HEK293 (cell line): Measurements from ENCODE around the gene TIAM1.

Experiments
- CTCF ChIA-PET: fragments of 350-600 bp; formaldehyde crosslinking; extraction: SDS; loops from one replicate; lab custom pipeline; 2021; ENCODE audit warnings: antibody characterized with exemption; lab: Yijun Ruan, JAX
- POLR2A ChIA-PET: fragments of 300-600 bp; formaldehyde crosslinking; extraction: SDS; loops from one replicate; lab custom pipeline; 2020; ENCODE audit warnings: antibody characterized with exemption, inconsistent platforms; lab: Yijun Ruan, JAX
- H3K27ac ChIP-seq: fragments of 200-500 bp; sonication (Bioruptor generic); 2 replicates; pipeline ENCODE4 v1.5.1; 2014; ENCODE audit warnings: low read depth, low read length, control low read depth, inconsistent platforms; ENCODE audit errors: extremely low read depth
- H3K36me3 ChIP-seq, 2 experiments: fragments of 200-500 bp in 1 of 2; sonication (Bioruptor generic) in 1 of 2; 1 replicate in 1 of 2; 2 replicates in 1 of 2; pipeline ENCODE4 v1.5.1; 2014 to 2017; ENCODE audit warnings: inconsistent platforms in 2 of 2, low read length in 2 of 2; ENCODE audit not compliant: control insufficient read depth in 2 of 2, insufficient read depth in 1 of 2
- H3K4me1 ChIP-seq: fragments of 200-500 bp; sonication (Bioruptor generic); 2 replicates; pipeline ENCODE4 v1.5.1; 2014; ENCODE audit warnings: mild to moderate bottlenecking, low read length, inconsistent platforms; ENCODE audit not compliant: control insufficient read depth, insufficient read depth
- H3K4me3 ChIP-seq: 2 replicates; pipeline ENCODE4 v1.5.1; 2011; ENCODE audit warnings: low read depth, mild to moderate bottlenecking, control low read depth, low read length, moderate library complexity
- H3K9me3 ChIP-seq: fragments of 200-500 bp; sonication (Bioruptor generic); 2 replicates; pipeline ENCODE4 v1.5.1; 2014; ENCODE audit warnings: low read depth, low read length, inconsistent platforms; ENCODE audit not compliant: control insufficient read depth, insufficient read depth
- KLF7 ChIP-seq: fragments of 450-650 bp; formaldehyde crosslinking; IDR thresholded peaks from 2 replicates; pipeline ENCODE4 v1.5.1; 2016; ENCODE audit warnings: missing biosample characterization, missing genetic modification characterization, borderline replicate concordance
- SCRT1 ChIP-seq: fragments of 450-650 bp; formaldehyde crosslinking; IDR thresholded peaks from 2 replicates; pipeline ENCODE4 v1.5.1; 2016; ENCODE audit warnings: missing biosample characterization, missing genetic modification characterization, borderline replicate concordance
- ZFP69B ChIP-seq: fragments of 450-650 bp; formaldehyde crosslinking; IDR thresholded peaks from 2 replicates; pipeline ENCODE4 v1.5.1; 2016; ENCODE audit warnings: missing biosample characterization, missing genetic modification characterization
- ZNF292 ChIP-seq: fragments of 450-650 bp; formaldehyde crosslinking; IDR thresholded peaks from 2 replicates; pipeline ENCODE4 v1.5.1; 2016; ENCODE audit warnings: low read depth, missing biosample characterization, missing genetic modification characterization, borderline replicate concordance
- ZNF416 ChIP-seq: fragments of 450-650 bp; formaldehyde crosslinking; IDR thresholded peaks from 2 replicates; pipeline ENCODE4 v1.5.1; 2016; ENCODE audit warnings: missing biosample characterization, missing genetic modification characterization
- ZNF514 ChIP-seq: fragments of 450-650 bp; formaldehyde crosslinking; IDR thresholded peaks from 2 replicates; pipeline ENCODE4 v1.5.1; 2016; ENCODE audit warnings: missing biosample characterization, missing genetic modification characterization
- ZNF521 ChIP-seq: fragments of 450-650 bp; formaldehyde crosslinking; IDR thresholded peaks from 2 replicates; pipeline ENCODE4 v1.5.1; 2017; ENCODE audit warnings: missing biosample characterization, mild to moderate bottlenecking, missing genetic modification characterization
- ZNF544 ChIP-seq: fragments of 450-650 bp; formaldehyde crosslinking; IDR thresholded peaks from 2 replicates; pipeline ENCODE4 v1.5.0; 2017; ENCODE audit warnings: missing biosample characterization, missing genetic modification characterization
- ZNF549 ChIP-seq: fragments of 450-650 bp; IDR thresholded peaks from 2 replicates; pipeline ENCODE4 v1.5.1; 2018; ENCODE audit warnings: missing biosample characterization, missing genetic modification characterization, mild to moderate bottlenecking, inconsistent platforms, moderate library complexity
- ZNF560 ChIP-seq: fragments of 450-650 bp; formaldehyde crosslinking; IDR thresholded peaks from 2 replicates; pipeline ENCODE4 v1.5.1; 2017; ENCODE audit warnings: missing biosample characterization, missing genetic modification characterization, borderline replicate concordance
- ZNF654 ChIP-seq: fragments of 450-650 bp; formaldehyde crosslinking; IDR thresholded peaks from 2 replicates; pipeline ENCODE4 v1.5.1; 2016; ENCODE audit warnings: low read depth, missing biosample characterization, missing genetic modification characterization
- ZNF785 ChIP-seq: fragments of 450-650 bp; formaldehyde crosslinking; IDR thresholded peaks from 2 replicates; pipeline ENCODE4 v1.5.1; 2016; ENCODE audit warnings: missing biosample characterization, missing genetic modification characterization
- ZSCAN23 ChIP-seq: fragments of 450-650 bp; formaldehyde crosslinking; IDR thresholded peaks from 2 replicates; pipeline ENCODE4 v1.5.1; 2016; ENCODE audit warnings: missing biosample characterization, missing genetic modification characterization
- TF ChIP-seq, protein P1 (sequence below): fragments of 450-650 bp; formaldehyde crosslinking; IDR thresholded peaks from 2 replicates; pipeline ENCODE4 v1.5.1; 2017; ENCODE audit warnings: missing biosample characterization, missing genetic modification characterization
- TF ChIP-seq, protein P2 (sequence below): fragments of 450-650 bp; IDR thresholded peaks from 2 replicates; pipeline ENCODE4 v1.5.1; 2018; ENCODE audit warnings: missing biosample characterization, mild to moderate bottlenecking, missing genetic modification characterization
- TF ChIP-seq, protein P3 (sequence below): fragments of 450-650 bp; formaldehyde crosslinking; IDR thresholded peaks from 2 replicates; pipeline ENCODE4 v1.5.1; 2016; ENCODE audit warnings: missing biosample characterization, missing genetic modification characterization
- TF ChIP-seq, protein P4 (sequence below): fragments of 450-650 bp; formaldehyde crosslinking; IDR thresholded peaks from 2 replicates; pipeline ENCODE4 v1.5.1; 2016; ENCODE audit warnings: missing biosample characterization, missing genetic modification characterization, low read depth
- TF ChIP-seq, protein P5 (sequence below): fragments of 450-650 bp; formaldehyde crosslinking; IDR thresholded peaks from 2 replicates; pipeline ENCODE4 v1.5.1; 2016; ENCODE audit warnings: missing biosample characterization, missing genetic modification characterization
- TF ChIP-seq, protein P6 (sequence below): fragments of 450-650 bp; formaldehyde crosslinking; IDR thresholded peaks from 2 replicates; pipeline ENCODE4 v1.5.1; 2016; ENCODE audit warnings: missing biosample characterization, missing genetic modification characterization
- TF ChIP-seq, protein P7 (sequence below): fragments of 450-650 bp; formaldehyde crosslinking; IDR thresholded peaks from 2 replicates; pipeline ENCODE4 v1.5.1; 2016; ENCODE audit warnings: missing biosample characterization, missing genetic modification characterization
- TF ChIP-seq, protein P8 (sequence below): fragments of 450-650 bp; formaldehyde crosslinking; IDR thresholded peaks from 2 replicates; pipeline ENCODE4 v1.5.1; 2016; ENCODE audit warnings: missing biosample characterization, missing genetic modification characterization

Gene TIAM1

DNA sequence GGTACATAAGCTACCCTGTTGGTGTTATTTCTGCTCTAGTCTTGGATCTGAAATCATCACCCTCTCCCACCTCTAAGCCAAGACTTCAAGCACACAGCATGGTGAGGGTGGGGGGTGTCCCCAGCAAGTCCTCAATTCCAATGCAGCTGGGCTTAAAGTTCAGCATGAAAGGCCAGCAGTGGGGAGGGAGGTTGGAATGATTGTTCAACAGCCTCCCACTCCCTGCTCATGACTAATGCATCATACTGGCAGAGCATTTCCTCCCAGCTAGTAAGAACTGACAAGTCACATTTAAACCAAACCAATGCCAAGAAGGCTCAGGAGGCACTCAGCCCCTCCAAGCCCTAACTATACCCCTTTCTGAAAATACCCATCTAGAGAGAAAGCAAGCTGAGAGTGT is 50.1 kb downstream of the TIAM1 start (continued):
- TF ChIP-seq, protein P1, sequence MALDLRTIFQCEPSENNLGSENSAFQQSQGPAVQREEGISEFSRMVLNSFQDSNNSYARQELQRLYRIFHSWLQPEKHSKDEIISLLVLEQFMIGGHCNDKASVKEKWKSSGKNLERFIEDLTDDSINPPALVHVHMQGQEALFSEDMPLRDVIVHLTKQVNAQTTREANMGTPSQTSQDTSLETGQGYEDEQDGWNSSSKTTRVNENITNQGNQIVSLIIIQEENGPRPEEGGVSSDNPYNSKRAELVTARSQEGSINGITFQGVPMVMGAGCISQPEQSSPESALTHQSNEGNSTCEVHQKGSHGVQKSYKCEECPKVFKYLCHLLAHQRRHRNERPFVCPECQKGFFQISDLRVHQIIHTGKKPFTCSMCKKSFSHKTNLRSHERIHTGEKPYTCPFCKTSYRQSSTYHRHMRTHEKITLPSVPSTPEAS (tag by site-specific recombination), result no peak
- TF ChIP-seq ZFP69B, result no peak
- TF ChIP-seq, all 188 proteins: peak for 4

DNA sequence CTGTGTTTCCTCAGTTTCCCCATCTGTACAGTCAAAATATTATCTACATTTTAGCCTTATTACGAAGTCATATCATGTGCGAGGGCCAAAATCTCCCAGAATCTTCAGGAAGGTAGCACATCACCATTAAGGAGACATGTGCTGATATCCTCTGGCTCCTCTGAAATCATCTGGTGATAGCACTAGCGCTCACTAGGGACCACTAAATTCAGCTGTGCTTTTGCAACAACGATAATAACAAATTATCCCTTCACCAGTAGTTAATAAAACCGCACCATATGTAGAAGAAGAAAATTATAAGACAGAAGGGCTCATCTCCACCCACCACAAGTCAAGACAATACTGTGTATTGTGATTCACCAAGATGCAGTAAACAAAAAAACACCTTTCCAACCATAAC is 53.3 kb downstream of the TIAM1 start:
- Histone ChIP-seq H3K4me1 (0 out of 2 replicates have a peak, but pooled peaks cover 8% of the 10 kb centered on the region), H3K27ac (no peak overlapping the region), H3K4me3 (no peak overlapping the region), H3K36me3 (no peaks in the 10 kb centered on the region), H3K9me3 (no peaks in the 10 kb centered on the region)
- TF ChIP-seq, protein P2, sequence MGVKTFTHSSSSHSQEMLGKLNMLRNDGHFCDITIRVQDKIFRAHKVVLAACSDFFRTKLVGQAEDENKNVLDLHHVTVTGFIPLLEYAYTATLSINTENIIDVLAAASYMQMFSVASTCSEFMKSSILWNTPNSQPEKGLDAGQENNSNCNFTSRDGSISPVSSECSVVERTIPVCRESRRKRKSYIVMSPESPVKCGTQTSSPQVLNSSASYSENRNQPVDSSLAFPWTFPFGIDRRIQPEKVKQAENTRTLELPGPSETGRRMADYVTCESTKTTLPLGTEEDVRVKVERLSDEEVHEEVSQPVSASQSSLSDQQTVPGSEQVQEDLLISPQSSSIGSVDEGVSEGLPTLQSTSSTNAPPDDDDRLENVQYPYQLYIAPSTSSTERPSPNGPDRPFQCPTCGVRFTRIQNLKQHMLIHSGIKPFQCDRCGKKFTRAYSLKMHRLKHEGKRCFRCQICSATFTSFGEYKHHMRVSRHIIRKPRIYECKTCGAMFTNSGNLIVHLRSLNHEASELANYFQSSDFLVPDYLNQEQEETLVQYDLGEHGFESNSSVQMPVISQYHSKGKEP (tag by site-specific recombination), result no peak
- no peak for TF ChIP-seq ZNF292 (tag by site-specific recombination)
- TF ChIP-seq, protein P3, sequence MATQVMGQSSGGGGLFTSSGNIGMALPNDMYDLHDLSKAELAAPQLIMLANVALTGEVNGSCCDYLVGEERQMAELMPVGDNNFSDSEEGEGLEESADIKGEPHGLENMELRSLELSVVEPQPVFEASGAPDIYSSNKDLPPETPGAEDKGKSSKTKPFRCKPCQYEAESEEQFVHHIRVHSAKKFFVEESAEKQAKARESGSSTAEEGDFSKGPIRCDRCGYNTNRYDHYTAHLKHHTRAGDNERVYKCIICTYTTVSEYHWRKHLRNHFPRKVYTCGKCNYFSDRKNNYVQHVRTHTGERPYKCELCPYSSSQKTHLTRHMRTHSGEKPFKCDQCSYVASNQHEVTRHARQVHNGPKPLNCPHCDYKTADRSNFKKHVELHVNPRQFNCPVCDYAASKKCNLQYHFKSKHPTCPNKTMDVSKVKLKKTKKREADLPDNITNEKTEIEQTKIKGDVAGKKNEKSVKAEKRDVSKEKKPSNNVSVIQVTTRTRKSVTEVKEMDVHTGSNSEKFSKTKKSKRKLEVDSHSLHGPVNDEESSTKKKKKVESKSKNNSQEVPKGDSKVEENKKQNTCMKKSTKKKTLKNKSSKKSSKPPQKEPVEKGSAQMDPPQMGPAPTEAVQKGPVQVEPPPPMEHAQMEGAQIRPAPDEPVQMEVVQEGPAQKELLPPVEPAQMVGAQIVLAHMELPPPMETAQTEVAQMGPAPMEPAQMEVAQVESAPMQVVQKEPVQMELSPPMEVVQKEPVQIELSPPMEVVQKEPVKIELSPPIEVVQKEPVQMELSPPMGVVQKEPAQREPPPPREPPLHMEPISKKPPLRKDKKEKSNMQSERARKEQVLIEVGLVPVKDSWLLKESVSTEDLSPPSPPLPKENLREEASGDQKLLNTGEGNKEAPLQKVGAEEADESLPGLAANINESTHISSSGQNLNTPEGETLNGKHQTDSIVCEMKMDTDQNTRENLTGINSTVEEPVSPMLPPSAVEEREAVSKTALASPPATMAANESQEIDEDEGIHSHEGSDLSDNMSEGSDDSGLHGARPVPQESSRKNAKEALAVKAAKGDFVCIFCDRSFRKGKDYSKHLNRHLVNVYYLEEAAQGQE (tag by site-specific recombination), result no peak
- no peak for TF ChIP-seq ZNF416
- TF ChIP-seq, protein P4, sequence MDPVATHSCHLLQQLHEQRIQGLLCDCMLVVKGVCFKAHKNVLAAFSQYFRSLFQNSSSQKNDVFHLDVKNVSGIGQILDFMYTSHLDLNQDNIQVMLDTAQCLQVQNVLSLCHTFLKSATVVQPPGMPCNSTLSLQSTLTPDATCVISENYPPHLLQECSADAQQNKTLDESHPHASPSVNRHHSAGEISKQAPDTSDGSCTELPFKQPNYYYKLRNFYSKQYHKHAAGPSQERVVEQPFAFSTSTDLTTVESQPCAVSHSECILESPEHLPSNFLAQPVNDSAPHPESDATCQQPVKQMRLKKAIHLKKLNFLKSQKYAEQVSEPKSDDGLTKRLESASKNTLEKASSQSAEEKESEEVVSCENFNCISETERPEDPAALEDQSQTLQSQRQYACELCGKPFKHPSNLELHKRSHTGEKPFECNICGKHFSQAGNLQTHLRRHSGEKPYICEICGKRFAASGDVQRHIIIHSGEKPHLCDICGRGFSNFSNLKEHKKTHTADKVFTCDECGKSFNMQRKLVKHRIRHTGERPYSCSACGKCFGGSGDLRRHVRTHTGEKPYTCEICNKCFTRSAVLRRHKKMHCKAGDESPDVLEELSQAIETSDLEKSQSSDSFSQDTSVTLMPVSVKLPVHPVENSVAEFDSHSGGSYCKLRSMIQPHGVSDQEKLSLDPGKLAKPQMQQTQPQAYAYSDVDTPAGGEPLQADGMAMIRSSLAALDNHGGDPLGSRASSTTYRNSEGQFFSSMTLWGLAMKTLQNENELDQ (tag by site-specific recombination), result no peak
- TF ChIP-seq ZNF654, result no peak
- TF ChIP-seq, protein P5, sequence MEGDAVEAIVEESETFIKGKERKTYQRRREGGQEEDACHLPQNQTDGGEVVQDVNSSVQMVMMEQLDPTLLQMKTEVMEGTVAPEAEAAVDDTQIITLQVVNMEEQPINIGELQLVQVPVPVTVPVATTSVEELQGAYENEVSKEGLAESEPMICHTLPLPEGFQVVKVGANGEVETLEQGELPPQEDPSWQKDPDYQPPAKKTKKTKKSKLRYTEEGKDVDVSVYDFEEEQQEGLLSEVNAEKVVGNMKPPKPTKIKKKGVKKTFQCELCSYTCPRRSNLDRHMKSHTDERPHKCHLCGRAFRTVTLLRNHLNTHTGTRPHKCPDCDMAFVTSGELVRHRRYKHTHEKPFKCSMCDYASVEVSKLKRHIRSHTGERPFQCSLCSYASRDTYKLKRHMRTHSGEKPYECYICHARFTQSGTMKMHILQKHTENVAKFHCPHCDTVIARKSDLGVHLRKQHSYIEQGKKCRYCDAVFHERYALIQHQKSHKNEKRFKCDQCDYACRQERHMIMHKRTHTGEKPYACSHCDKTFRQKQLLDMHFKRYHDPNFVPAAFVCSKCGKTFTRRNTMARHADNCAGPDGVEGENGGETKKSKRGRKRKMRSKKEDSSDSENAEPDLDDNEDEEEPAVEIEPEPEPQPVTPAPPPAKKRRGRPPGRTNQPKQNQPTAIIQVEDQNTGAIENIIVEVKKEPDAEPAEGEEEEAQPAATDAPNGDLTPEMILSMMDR, result no peak
- TF ChIP-seq, protein P6, sequence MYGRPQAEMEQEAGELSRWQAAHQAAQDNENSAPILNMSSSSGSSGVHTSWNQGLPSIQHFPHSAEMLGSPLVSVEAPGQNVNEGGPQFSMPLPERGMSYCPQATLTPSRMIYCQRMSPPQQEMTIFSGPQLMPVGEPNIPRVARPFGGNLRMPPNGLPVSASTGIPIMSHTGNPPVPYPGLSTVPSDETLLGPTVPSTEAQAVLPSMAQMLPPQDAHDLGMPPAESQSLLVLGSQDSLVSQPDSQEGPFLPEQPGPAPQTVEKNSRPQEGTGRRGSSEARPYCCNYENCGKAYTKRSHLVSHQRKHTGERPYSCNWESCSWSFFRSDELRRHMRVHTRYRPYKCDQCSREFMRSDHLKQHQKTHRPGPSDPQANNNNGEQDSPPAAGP (tag by site-specific recombination), result no peak
- no peak for TF ChIP-seq ZNF514 (tag by site-specific recombination)
- no peak for TF ChIP-seq SCRT1 (tag by site-specific recombination)
- no peak for TF ChIP-seq ZNF544 (tag by site-specific recombination)
- TF ChIP-seq, protein P7, sequence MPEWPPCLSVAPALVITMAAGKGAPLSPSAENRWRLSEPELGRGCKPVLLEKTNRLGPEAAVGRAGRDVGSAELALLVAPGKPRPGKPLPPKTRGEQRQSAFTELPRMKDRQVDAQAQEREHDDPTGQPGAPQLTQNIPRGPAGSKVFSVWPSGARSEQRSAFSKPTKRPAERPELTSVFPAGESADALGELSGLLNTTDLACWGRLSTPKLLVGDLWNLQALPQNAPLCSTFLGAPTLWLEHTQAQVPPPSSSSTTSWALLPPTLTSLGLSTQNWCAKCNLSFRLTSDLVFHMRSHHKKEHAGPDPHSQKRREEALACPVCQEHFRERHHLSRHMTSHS (tag by site-specific recombination), result no peak
- TF ChIP-seq, protein P8, sequence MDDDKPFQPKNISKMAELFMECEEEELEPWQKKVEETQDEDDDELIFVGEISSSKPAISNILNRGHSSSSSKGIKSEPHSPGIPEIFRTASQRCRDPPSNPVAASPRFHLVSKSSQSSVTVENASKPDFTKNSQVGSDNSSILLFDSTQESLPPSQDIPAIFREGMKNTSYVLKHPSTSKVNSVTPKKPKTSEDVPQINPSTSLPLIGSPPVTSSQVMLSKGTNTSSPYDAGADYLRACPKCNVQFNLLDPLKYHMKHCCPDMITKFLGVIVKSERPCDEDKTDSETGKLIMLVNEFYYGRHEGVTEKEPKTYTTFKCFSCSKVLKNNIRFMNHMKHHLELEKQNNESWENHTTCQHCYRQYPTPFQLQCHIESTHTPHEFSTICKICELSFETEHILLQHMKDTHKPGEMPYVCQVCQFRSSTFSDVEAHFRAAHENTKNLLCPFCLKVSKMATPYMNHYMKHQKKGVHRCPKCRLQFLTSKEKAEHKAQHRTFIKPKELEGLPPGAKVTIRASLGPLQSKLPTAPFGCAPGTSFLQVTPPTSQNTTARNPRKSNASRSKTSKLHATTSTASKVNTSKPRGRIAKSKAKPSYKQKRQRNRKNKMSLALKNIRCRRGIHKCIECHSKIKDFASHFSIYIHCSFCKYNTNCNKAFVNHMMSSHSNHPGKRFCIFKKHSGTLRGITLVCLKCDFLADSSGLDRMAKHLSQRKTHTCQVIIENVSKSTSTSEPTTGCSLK (tag by site-specific recombination), result no peak
- TF ChIP-seq ZNF785 (tag by site-specific recombination), result no peak
- TF ChIP-seq ZNF549, result no peak
- no peak for TF ChIP-seq ZNF560
- TF ChIP-seq ZSCAN23, result no peak
- TF ChIP-seq ZNF521 (tag by site-specific recombination), result no peak
- no peak for TF ChIP-seq KLF7 (tag by site-specific recombination)
- CTCF ChIA-PET, result no interaction called here
- POLR2A ChIA-PET, result no interaction called here
